GM23248 (cell line): ENCODE data around the gene RET. TPM values are rescaled to one million over a fixed set of nuclear protein-coding genes. Genes with fewer than 3 reads are reported as not detected.

Experiments
- DNase-seq: peaks from one replicate; pipeline ENCODE4 v3.0.0-alpha.2; 2015
- H2AFZ ChIP-seq: fragments of 200-600 bp; sonication (generic); 2 replicates; pipeline ENCODE4 v1.6.1; 2016; ENCODE audit warnings: antibody characterized with exemption
- H3F3A ChIP-seq: fragments of 200-600 bp; sonication (generic); 2 replicates; pipeline ENCODE4 v1.6.1; 2016; ENCODE audit warnings: mild to moderate bottlenecking, antibody characterized with exemption, mixed run types; ENCODE audit not compliant: insufficient read depth
- H3K27ac ChIP-seq: fragments of 200-600 bp; sonication (generic); 2 replicates; pipeline ENCODE4 v1.5.1; 2016; ENCODE audit warnings: mild to moderate bottlenecking
- H3K27me3 ChIP-seq: fragments of 200-600 bp; sonication (generic); replicated peaks from 2 replicates; pipeline ENCODE4 v1.6.1; 2016; ENCODE audit warnings: mild to moderate bottlenecking; ENCODE audit not compliant: insufficient read depth
- H3K36me3 ChIP-seq: fragments of 200-600 bp; sonication (generic); 2 replicates; pipeline ENCODE4 v1.6.1; 2016; ENCODE audit warnings: low read depth, mild to moderate bottlenecking
- H3K4me1 ChIP-seq: fragments of 200-600 bp; sonication (generic); 2 replicates; pipeline ENCODE4 v1.6.1; 2016; ENCODE audit warnings: mild to moderate bottlenecking; ENCODE audit not compliant: insufficient read depth
- H3K4me2 ChIP-seq: fragments of 200-600 bp; sonication (generic); one replicate; pipeline ENCODE4 v1.6.1; 2016; ENCODE audit warnings: mild to moderate bottlenecking; ENCODE audit not compliant: unreplicated experiment
- H3K4me3 ChIP-seq: fragments of 200-600 bp; sonication (generic); 2 replicates; pipeline ENCODE4 v1.5.1; 2016; ENCODE audit warnings: mild to moderate bottlenecking
- H3K79me2 ChIP-seq: fragments of 200-600 bp; sonication (generic); 2 replicates; pipeline ENCODE4 v1.6.1; 2016; ENCODE audit warnings: mild to moderate bottlenecking; ENCODE audit not compliant: insufficient read depth
- H3K9ac ChIP-seq: fragments of 200-600 bp; sonication (generic); 2 replicates; pipeline ENCODE4 v1.6.1; 2016; ENCODE audit warnings: mild to moderate bottlenecking
- H3K9me2 ChIP-seq: fragments of 200-600 bp; sonication (generic); 2 replicates; pipeline ENCODE4 v1.6.1; 2016; ENCODE audit warnings: mixed run types, mild to moderate bottlenecking, moderate library complexity; ENCODE audit not compliant: insufficient read depth
- H3K9me3 ChIP-seq: fragments of 200-600 bp; sonication (generic); one replicate; pipeline ENCODE4 v1.6.1; 2017; ENCODE audit warnings: low read depth
- H4K20me1 ChIP-seq: fragments of 200-600 bp; sonication (generic); 2 replicates; pipeline ENCODE4 v1.6.0; 2016; ENCODE audit not compliant: insufficient read depth
- EZH2 ChIP-seq: fragments of 200-600 bp; sonication (generic); IDR thresholded peaks from 2 replicates; pipeline ENCODE4 v1.6.1; 2018; ENCODE audit warnings: antibody characterized with exemption, mild to moderate bottlenecking; ENCODE audit not compliant: insufficient read depth, poor library complexity, severe bottlenecking
- EZH2phosphoT487 ChIP-seq: fragments of 200-600 bp; sonication (generic); IDR thresholded peaks from 2 replicates; pipeline ENCODE4 v1.6.1; 2018; ENCODE audit warnings: antibody characterized with exemption, moderate library complexity, mild to moderate bottlenecking, low read depth; ENCODE audit not compliant: insufficient read depth
- WGBS, 2 experiments: methylation state at CpG; one replicate each; pipeline ENCODE4 v1.1.6; 2015 to 2017; ENCODE audit warnings: low lambda C conversion rate in 2 of 2, low coverage in 1 of 2; ENCODE audit errors: missing lambda C conversion rate in 2 of 2; 5-methylcytosine and 5-hydroxymethylcytosine counted together
- in situ Hi-C: fragments of 300-500 bp; cut with MboI; formaldehyde crosslinking; loops from 2 replicates; pipeline ENCODE4 v1.15.0; 2020
- polyA plus RNA-seq: library from polyadenylated mRNA; unstranded; fragments of >200 nt; fragmentation: Nextera tagmentation; extraction: Ambion mirVana; gene quantifications from 2 replicates; pipeline ENCODE4 v1.2.1, GENCODE V29; 2016
- total RNA-seq: library from RNA; depleted of rRNA; stranded (reverse); fragments of >200 nt; shearing (Covaris generic); gene quantifications from 2 replicates; pipeline ENCODE4 v1.2.3, GENCODE V29; 2014

The RET gene
- total and polyA plus RNA-seq, 2 experiments from 2014 or later = not detected

GRCh38 chr10:43040482-43041256 lies 36.2 kb upstream of the RET start:
- TF ChIP-seq EZH2 (no peak), EZH2phosphoT487 (no peak)
- WGBS, 2 experiments = 58 to 62% methylated on average over 4 to 6 of the region's 6 CpGs
- H3K4me3 ChIP-seq = no peak overlapping the region
- no peak overlapping the region for H3K4me2 ChIP-seq
- H3F3A ChIP-seq = no peaks in the 10 kb centered on the region
- no peaks in the 10 kb centered on the region for H3K9me2 ChIP-seq
- no peaks in the 10 kb centered on the region for H3K36me3 ChIP-seq
- no peak overlapping the region for H3K27ac ChIP-seq
- H2AFZ ChIP-seq = no peak overlapping the region
- no peak overlapping the region for H3K9ac ChIP-seq
- H4K20me1 ChIP-seq = no peaks in the 10 kb centered on the region
- in situ Hi-C loops = no loop called here
- no peaks in the 10 kb centered on the region for H3K4me1 ChIP-seq
- no peak for DNase-seq
- H3K79me2 ChIP-seq = no peaks in the 10 kb centered on the region
- no peaks in the 10 kb centered on the region for H3K27me3 ChIP-seq
- no peaks in the 10 kb centered on the region for H3K9me3 ChIP-seq

GRCh38 chr10:43041422-43042342 lies 35.2 kb upstream of the RET start:
- Histone ChIP-seq H3K4me2 (no peak overlapping the region), H2AFZ (no peak overlapping the region), H3K27ac (no peak overlapping the region), H3K9ac (no peak overlapping the region), H3K36me3 (no peaks in the 10 kb centered on the region), H3K4me3 (no peak overlapping the region), H3K9me2 (no peaks in the 10 kb centered on the region), H3K79me2 (no peaks in the 10 kb centered on the region), H3K4me1 (no peaks in the 10 kb centered on the region), H4K20me1 (no peaks in the 10 kb centered on the region), H3K9me3 (no peaks in the 10 kb centered on the region), H3F3A (no peaks in the 10 kb centered on the region), H3K27me3 (no peaks in the 10 kb centered on the region)
- WGBS, 2 experiments = 39 to 50% methylated on average over 9 of the region's 9 CpGs
- TF ChIP-seq EZH2 (no peak), EZH2phosphoT487 (no peak)
- in situ Hi-C loops = no loop called here
- DNase-seq = no peak

GRCh38 chr10:43042503-43043341 lies 34.1 kb upstream of the RET start:
- no peaks in the 10 kb centered on the region for H3K27me3 ChIP-seq
- H3K27ac ChIP-seq = no peak overlapping the region
- no peaks in the 10 kb centered on the region for H3K4me1 ChIP-seq

GRCh38 chr10:43043342-43043772 lies 33.5 kb upstream of the RET start:
- Histone ChIP-seq H3K27me3 (no peaks in the 10 kb centered on the region), H3F3A (no peaks in the 10 kb centered on the region), H3K79me2 (no peaks in the 10 kb centered on the region), H3K4me3 (no peak overlapping the region), H3K4me2 (no peak overlapping the region), H3K27ac (no peak overlapping the region), H4K20me1 (no peaks in the 10 kb centered on the region), H3K9me2 (no peaks in the 10 kb centered on the region), H3K36me3 (no peaks in the 10 kb centered on the region), H3K9ac (no peak overlapping the region), H3K4me1 (no peaks in the 10 kb centered on the region), H3K9me3 (no peaks in the 10 kb centered on the region), H2AFZ (no peak overlapping the region)
- no peak for DNase-seq
- in situ Hi-C loops = no loop called here
- no peak for TF ChIP-seq EZH2phosphoT487
- no peak for TF ChIP-seq EZH2
- 42 to 46% methylated on average over 8 to 9 of the region's 9 CpGs for WGBS, 2 experiments

More at GRCh38 chr10:43042503-43043341, 34.1 kb upstream of the RET start:
- TF ChIP-seq EZH2 (no peak), EZH2phosphoT487 (no peak)
- 57 to 59% methylated on average over 12 of the region's 12 CpGs for WGBS, 2 experiments
- Histone ChIP-seq H3K9ac (no peak overlapping the region), H3K9me2 (no peaks in the 10 kb centered on the region), H3F3A (no peaks in the 10 kb centered on the region), H3K79me2 (no peaks in the 10 kb centered on the region), H3K9me3 (no peaks in the 10 kb centered on the region), H3K4me3 (no peak overlapping the region), H3K36me3 (no peaks in the 10 kb centered on the region), H4K20me1 (no peaks in the 10 kb centered on the region), H2AFZ (no peak overlapping the region), H3K4me2 (no peak overlapping the region)
- DNase-seq = no peak
- in situ Hi-C loops = no loop called here
